ENCODE data around the gene CD68.
"Not testable (repeated sequence)": the region's sequence is repeated elsewhere in the genome, so short reads cannot be mapped to it uniquely, and the experiment has no call there.

The CD68 gene

GRCh38 chr17:7614425-7615264, 35.2 kb downstream of the CD68 start, which contains the start of gene FXR2:
Gene FXR2, minus strand, starts transcription at chr17:7614897. Its CDS starts 365 bp downstream, at chr17:7614532.
- DNase-seq (ENCODE audit: low read depth): peak; percentile 99
- peak within 1 kb of the TSS; percentile 83 for H3K4me3 ChIP-seq (ENCODE audit: control insufficient read depth, low read depth, low read length)
- TF ChIP-seq CTCF (IDR thresholded peaks at IDR 0.05; ENCODE audit: control insufficient read depth, insufficient read depth, low read depth, low read length, missing control alignments): peak; percentile 64

GRCh38 chr17:7615265-7615747, 35.9 kb downstream of the CD68 start:
- no peak for DNase-seq (ENCODE audit: low read depth)
- peak overlapping the region; percentile 44 for H3K4me3 ChIP-seq (ENCODE audit: control insufficient read depth, low read depth, low read length)
- no peak for TF ChIP-seq CTCF (IDR thresholded peaks at IDR 0.05; ENCODE audit: control insufficient read depth, insufficient read depth, low read depth, low read length, missing control alignments)

- H3K4me3 ChIP-seq (ENCODE audit: control insufficient read depth, low read depth, low read length): no peak overlapping the region
- no peak for TF ChIP-seq CTCF (IDR thresholded peaks at IDR 0.05; ENCODE audit: control insufficient read depth, insufficient read depth, low read depth, low read length, missing control alignments)
- no peak for DNase-seq (ENCODE audit: low read depth)
Observed at GRCh38 chr17:7618608-7619007, 39.2 kb downstream of the CD68 start.

DNA sequence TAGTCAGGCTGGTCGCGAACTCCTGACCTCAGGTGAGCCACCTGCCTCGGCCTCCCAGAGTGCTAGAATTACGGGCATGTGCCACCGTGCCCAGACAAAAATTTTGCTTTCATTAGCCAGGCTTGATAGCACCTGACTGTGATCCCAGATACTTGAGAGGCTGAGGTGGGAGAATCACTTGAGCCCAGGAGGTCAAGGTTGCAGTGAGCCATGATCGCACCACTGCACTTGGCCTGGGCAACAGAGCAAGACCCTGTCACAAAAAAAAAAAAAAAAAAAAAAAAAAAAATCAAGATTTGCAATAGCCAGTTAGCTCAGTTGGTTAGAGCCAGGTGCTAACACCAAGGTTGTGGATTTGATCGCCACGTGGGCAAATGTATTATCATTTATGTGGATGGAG, 41.4 kb downstream of the CD68 start:
- TF ChIP-seq CTCF (IDR thresholded peaks at IDR 0.05; ENCODE audit: control insufficient read depth, insufficient read depth, low read depth, low read length, missing control alignments): no peak
- no peak for DNase-seq (ENCODE audit: low read depth)
- H3K4me3 ChIP-seq (ENCODE audit: control insufficient read depth, low read depth, low read length): no peak overlapping the region

DNA sequence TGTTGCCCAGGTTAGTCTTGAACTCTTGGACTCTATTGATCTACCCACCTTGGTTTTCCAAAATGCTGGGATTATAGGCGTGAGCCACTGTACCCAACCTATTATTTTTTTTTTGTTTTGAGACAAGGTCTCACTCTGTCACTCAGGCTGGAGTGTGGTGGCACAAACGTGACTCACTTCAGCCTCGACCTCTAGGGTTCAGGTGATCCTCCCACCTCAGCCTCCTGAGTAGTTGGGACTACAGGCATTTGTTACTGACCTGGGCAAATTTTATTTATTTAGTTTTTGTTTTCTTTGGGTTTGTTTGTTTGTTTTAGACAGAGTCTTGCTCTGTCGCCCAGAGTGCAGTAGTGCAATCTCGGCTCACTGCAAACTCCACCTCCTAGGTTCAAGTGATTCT, 44.2 kb downstream of the CD68 start:
- no peak overlapping the region for H3K4me3 ChIP-seq (ENCODE audit: control insufficient read depth, low read depth, low read length)
- DNase-seq (ENCODE audit: low read depth): no peak
- no peak for TF ChIP-seq CTCF (IDR thresholded peaks at IDR 0.05; ENCODE audit: control insufficient read depth, insufficient read depth, low read depth, low read length, missing control alignments)

DNA sequence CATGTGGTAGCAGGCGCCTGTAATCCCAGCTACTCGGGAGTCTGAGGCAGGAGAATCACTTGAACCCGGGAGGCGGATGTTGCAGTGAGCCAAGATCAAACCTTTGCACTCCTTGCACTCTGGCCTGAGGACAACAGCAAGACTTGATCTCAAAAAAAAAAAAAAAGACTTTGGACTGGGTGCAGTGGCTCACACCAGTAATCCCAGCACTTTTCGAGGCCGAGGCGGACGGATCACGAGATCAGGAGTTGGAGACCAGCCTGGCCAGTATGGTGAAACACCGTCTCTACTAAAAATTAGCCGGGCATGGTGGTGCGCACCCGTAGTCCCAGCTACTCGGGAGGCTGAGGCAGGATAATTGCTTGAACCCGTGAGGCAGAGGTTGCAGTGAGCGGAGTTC, 46.3 kb downstream of the CD68 start:
- not testable (repeated sequence) for H3K4me3 ChIP-seq (ENCODE audit: control insufficient read depth, low read depth, low read length); DNase-seq (ENCODE audit: low read depth)

GRCh38 chr17:7626307-7626706, 46.9 kb downstream of the CD68 start:
- DNase-seq (ENCODE audit: low read depth): no peak
- TF ChIP-seq CTCF (IDR thresholded peaks at IDR 0.05; ENCODE audit: control insufficient read depth, insufficient read depth, low read depth, low read length, missing control alignments): no peak
- peak overlapping the region; percentile 63; the same call in 1 of the 2 replicates for H3K4me3 ChIP-seq (ENCODE audit: control insufficient read depth, low read depth, low read length)

All from AG09309 (cell line).